ENCODE results near the gene NOL6. TPM values are rescaled to one million over a fixed set of nuclear protein-coding genes. Genes with fewer than 3 reads are reported as not detected.
A peak's percentile ranks its signal among the peaks of the same experiment; 100 is the strongest.
"Not testable (repeated sequence)": the region's sequence is repeated elsewhere in the genome, so short reads cannot be mapped to it uniquely, and the experiment has no call there.

NOL6 gene
- total RNA-seq, 1 donor from 2014 or later, result 36.4 TPM

DNA sequence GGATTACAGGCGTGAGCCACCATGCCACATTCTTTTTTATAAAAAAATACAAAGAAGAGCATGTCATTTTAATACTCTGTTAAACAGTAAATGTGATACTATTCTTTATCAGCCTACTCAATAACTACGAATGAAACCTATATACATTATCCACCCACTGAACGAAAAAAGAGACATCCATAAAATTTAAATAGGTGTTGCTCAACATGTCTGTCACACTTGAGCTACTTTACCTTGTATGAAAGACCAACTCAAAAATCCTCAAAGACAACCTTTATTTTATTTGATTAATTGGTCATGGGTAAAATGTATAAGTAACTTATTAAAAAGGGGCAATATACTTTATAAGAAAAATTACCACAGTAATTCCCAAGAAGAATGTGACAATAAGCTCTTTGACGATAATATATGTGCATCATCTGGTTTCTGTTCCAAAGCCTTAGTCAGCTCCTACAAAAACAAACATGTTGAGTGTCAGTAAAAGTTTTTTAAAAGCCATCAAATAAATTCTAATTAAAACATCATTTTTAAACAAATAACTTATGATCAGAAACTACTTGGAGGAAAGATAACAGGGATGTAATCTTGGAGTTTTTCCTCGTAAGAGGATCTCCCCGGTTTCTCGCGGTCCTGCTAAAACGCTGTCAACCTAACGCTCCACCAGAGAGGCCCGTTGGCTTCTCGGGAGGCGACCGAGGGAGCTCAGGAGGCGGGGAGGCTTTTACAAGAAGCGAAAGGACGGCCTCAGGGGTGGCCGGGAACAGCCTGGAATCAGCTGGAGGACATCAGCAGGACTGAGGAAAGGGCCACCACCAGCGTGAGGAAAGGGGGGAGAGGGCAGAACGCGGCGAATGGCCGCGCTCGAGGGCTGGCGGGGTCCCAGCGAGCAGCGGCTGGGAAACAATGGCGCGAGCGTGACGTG, 36.8 kb upstream of the NOL6 start:
- DNase-seq (peak; percentile 79), ATAC-seq (peak; percentile 88)
- intact Hi-C loops (cut with DNase I), result no loop called here
- Histone ChIP-seq H3K4me3 (peak overlapping the region; percentile 65), H3K9me3 (no peaks in the 10 kb centered on the region), H3K36me3 (no peaks in the 10 kb centered on the region), H3K27me3 (no peaks in the 10 kb centered on the region), H3K27ac (peak overlapping the region; percentile 87), H3K4me1 (no peaks in the 10 kb centered on the region)
- TF ChIP-seq, protein P1, sequence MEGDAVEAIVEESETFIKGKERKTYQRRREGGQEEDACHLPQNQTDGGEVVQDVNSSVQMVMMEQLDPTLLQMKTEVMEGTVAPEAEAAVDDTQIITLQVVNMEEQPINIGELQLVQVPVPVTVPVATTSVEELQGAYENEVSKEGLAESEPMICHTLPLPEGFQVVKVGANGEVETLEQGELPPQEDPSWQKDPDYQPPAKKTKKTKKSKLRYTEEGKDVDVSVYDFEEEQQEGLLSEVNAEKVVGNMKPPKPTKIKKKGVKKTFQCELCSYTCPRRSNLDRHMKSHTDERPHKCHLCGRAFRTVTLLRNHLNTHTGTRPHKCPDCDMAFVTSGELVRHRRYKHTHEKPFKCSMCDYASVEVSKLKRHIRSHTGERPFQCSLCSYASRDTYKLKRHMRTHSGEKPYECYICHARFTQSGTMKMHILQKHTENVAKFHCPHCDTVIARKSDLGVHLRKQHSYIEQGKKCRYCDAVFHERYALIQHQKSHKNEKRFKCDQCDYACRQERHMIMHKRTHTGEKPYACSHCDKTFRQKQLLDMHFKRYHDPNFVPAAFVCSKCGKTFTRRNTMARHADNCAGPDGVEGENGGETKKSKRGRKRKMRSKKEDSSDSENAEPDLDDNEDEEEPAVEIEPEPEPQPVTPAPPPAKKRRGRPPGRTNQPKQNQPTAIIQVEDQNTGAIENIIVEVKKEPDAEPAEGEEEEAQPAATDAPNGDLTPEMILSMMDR (IDR thresholded peaks at IDR 0.05), result no peak

DNA sequence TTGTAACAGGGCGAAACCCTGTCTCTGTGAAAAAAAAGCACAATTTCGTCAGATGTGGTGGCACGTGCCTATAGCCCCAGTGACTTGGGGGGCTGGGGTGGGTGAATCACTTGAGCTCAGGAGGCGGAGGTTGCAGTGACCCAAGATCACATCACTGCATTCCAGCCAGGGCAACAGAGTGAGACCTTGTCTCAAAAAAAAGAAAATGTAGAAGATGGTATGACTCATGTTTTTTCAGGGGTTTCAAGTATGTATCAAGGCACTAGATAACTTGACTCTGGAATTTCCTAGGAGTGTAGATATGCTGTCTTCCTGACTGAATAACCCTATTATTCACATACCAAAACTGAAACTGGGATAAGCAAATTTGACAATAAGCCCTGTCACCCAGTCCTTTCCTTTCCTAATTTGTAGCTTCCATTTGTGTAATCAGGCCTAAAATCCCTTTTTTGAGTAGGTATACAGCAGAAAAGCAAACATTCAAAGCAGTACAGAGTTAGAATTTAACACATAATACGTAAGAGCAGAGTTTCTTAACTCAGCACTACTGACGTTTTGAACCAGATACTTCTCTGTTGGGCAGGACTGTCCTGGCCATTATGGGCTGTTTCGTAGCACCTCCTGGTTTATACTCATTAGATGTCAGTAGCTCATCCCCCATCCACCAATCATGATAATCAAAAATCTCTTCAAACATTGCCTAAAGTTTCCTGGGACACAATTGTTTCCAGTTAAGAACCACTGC, 33.1 kb upstream of the NOL6 start:
- peak overlapping the region; percentile 19 for H3K27ac ChIP-seq
- no peak overlapping the region for H3K4me3 ChIP-seq
- peak; percentile 76 for ATAC-seq
- TF ChIP-seq, protein P1 (IDR thresholded peaks at IDR 0.05), result no peak
- DNase-seq, result no peak
- intact Hi-C loops (cut with DNase I), result no loop called here
- H3K4me1 ChIP-seq, result no peaks in the 10 kb centered on the region
- H3K27me3 ChIP-seq, result no peaks in the 10 kb centered on the region
- H3K36me3 ChIP-seq, result no peaks in the 10 kb centered on the region
- no peaks in the 10 kb centered on the region for H3K9me3 ChIP-seq

DNA sequence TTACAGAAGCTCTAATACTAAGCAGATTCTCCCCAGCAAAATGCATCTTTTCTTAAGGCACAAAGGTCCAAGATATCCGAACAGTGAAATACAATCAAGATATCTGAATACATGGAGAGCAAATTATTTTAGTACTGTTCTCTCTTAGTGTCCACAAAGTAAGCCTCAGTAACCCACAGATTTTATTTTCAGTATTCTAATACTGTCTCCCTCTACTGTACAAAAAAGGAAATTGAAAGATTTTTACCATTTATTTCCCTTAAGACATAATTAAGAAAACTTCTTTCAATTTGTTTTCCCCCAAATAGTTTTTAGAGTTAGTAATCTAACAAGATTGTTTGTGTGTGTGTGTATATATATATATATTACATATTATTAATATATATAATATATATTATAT, 24.7 kb upstream of the NOL6 start:
- DNase-seq (no peak), ATAC-seq (no peak)
- Histone ChIP-seq H3K36me3 (no peaks in the 10 kb centered on the region), H3K27ac (no peak overlapping the region), H3K9me3 (no peaks in the 10 kb centered on the region), H3K27me3 (no peaks in the 10 kb centered on the region), H3K4me1 (no peaks in the 10 kb centered on the region), H3K4me3 (no peak overlapping the region)
- TF ChIP-seq, protein P1 (IDR thresholded peaks at IDR 0.05), result peak; percentile 42
- intact Hi-C loops (cut with DNase I), result no loop called here

DNA sequence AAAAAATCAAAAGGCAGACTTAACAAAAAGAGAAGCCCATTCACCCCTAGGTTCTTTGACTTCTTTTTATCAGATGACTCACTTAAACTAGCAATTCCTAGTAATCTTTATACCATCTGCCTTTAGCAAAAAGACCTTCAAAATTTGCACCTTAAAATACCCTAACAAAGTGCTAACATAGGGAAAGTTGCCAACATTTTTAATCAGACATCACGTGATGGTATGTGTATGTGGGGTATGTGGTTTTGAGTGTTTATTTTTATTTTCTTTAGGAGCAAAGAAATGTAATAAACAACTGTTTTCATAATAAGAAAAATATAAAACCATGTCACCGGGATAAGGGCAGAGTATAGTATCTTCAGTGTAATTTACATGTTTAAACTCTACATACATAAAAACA, 20.1 kb upstream of the NOL6 start:
- H3K4me1 ChIP-seq; H3K9me3 ChIP-seq; ATAC-seq; DNase-seq; H3K27me3 ChIP-seq; H3K27ac ChIP-seq; intact Hi-C loops (cut with DNase I); H3K4me3 ChIP-seq; H3K36me3 ChIP-seq: not testable (repeated sequence)

DNA sequence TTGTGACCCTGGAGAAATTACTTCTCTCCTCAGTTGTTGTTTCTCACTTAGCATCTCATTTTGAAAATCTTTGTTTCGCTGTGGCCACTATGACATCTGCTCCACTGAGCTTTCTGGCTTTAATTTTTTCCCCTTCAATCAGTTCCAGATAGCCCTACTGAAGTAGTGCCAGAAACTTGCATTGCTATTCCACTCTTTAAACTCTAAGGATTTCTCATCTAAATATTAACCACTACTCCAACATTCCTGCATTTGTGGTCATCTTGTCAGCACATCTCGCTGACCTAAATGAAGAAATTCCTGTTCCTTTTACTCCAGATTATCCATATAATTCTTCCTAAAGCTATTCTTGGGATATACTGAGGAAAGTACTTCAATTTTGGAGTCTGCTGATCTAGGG, 15.3 kb upstream of the NOL6 start:
- intact Hi-C loops (cut with DNase I), result no loop called here
- no peaks in the 10 kb centered on the region for H3K36me3 ChIP-seq
- no peaks in the 10 kb centered on the region for H3K4me1 ChIP-seq
- H3K4me3 ChIP-seq, result no peak overlapping the region
- TF ChIP-seq, protein P1 (IDR thresholded peaks at IDR 0.05), result no peak
- H3K27ac ChIP-seq, result no peak overlapping the region
- H3K27me3 ChIP-seq, result no peaks in the 10 kb centered on the region
- ATAC-seq (no peak), DNase-seq (no peak)
- no peaks in the 10 kb centered on the region for H3K9me3 ChIP-seq

DNA sequence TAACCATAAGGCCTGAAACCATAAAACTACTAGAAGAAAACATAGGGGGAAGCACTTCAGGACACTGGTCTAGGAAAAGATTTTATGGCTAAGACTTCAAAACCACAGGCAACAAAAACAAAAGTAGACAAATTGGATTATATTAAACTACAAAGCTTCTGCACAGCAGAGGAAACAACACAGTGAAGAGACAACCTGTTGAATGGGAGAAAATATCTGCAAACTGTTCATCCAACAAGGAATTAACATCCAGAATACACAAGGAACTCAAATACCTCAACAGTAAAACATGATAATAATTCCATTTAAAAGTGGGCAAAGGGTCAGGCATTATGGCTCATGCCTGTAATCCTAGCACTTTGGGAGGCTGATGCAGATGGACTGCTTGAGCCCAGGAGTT, 11.6 kb upstream of the NOL6 start:
- H3K36me3 ChIP-seq; H3K4me1 ChIP-seq; ATAC-seq; DNase-seq; H3K9me3 ChIP-seq; H3K27ac ChIP-seq; H3K4me3 ChIP-seq; H3K27me3 ChIP-seq; intact Hi-C loops (cut with DNase I): not testable (repeated sequence)

Measured in upper lobe of right lung (tissue), 1 donor.